ENCODE data around the gene VPS50.

- TF ChIP-seq, protein P1, sequence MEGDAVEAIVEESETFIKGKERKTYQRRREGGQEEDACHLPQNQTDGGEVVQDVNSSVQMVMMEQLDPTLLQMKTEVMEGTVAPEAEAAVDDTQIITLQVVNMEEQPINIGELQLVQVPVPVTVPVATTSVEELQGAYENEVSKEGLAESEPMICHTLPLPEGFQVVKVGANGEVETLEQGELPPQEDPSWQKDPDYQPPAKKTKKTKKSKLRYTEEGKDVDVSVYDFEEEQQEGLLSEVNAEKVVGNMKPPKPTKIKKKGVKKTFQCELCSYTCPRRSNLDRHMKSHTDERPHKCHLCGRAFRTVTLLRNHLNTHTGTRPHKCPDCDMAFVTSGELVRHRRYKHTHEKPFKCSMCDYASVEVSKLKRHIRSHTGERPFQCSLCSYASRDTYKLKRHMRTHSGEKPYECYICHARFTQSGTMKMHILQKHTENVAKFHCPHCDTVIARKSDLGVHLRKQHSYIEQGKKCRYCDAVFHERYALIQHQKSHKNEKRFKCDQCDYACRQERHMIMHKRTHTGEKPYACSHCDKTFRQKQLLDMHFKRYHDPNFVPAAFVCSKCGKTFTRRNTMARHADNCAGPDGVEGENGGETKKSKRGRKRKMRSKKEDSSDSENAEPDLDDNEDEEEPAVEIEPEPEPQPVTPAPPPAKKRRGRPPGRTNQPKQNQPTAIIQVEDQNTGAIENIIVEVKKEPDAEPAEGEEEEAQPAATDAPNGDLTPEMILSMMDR (IDR thresholded peaks at IDR 0.05): peak; percentile 82
- no peak for TF ChIP-seq JUN (CRISPR knock-in tag; IDR thresholded peaks at IDR 0.05)
- TF ChIP-seq ZNF138 (CRISPR knock-in tag; conservative IDR thresholded peaks at IDR 0.05): no peak
- TF ChIP-seq ETV6 (CRISPR knock-in tag; IDR thresholded peaks at IDR 0.05): no peak
Measured at GRCh38 chr7:93228302-93228701, 3.9 kb upstream of the VPS50 start.
